Liver (tissue), 9 donors: ENCODE data around the gene XCL1. TPM values are rescaled to one million over a fixed set of nuclear protein-coding genes. Genes with fewer than 3 reads are reported as not detected.

ENCODE experiments used
- DNase-seq: peaks from one replicate; pipeline ENCODE4 v3.0.0-alpha.2; 2017; ENCODE audit warnings: low spot score
- H3K27ac ChIP-seq, 2 donors: one replicate each; pipeline ENCODE4 v1.7.0; 2013; ENCODE audit warnings: inconsistent platforms in 2 of 2, low read length in 2 of 2, control low read depth in 1 of 2, low read depth in 1 of 2, mild to moderate bottlenecking in 1 of 2
- H3K27me3 ChIP-seq, 4 donors: one replicate each; pipeline versions ENCODE4 v1.6.1 to v1.7.0; 2013; ENCODE audit warnings: low read length in 3 of 4, inconsistent platforms in 1 of 4, mild to moderate bottlenecking in 1 of 4, moderate library complexity in 1 of 4; ENCODE audit not compliant: control insufficient read depth in 4 of 4, insufficient read depth in 4 of 4
- H3K36me3 ChIP-seq, 4 donors: one replicate each; pipeline versions ENCODE4 v1.6.1 to v1.7.0; 2013; ENCODE audit warnings: low read length in 3 of 4, mild to moderate bottlenecking in 3 of 4, low read depth in 1 of 4, moderate library complexity in 1 of 4; ENCODE audit not compliant: control insufficient read depth in 4 of 4, insufficient read depth in 3 of 4
- H3K4me1 ChIP-seq, 4 donors: one replicate each; pipeline versions ENCODE4 v1.6.1 to v1.7.0; 2013; ENCODE audit warnings: low read length in 3 of 4, mild to moderate bottlenecking in 3 of 4, moderate library complexity in 1 of 4; ENCODE audit not compliant: control insufficient read depth in 4 of 4, insufficient read depth in 4 of 4
- H3K4me3 ChIP-seq, 3 donors: one replicate each; pipeline versions ENCODE4 v1.6.1 to v1.7.0; 2013; ENCODE audit warnings: low read length in 3 of 3, control low read depth in 1 of 3, low read depth in 1 of 3, mild to moderate bottlenecking in 1 of 3
- H3K9ac ChIP-seq, 2 donors: one replicate each; pipeline ENCODE4 v1.7.0; 2013; ENCODE audit warnings: low read length in 2 of 2, mild to moderate bottlenecking in 2 of 2, moderate library complexity in 2 of 2, control low read depth in 1 of 2, low read depth in 1 of 2
- H3K9me3 ChIP-seq, 4 donors: one replicate each; pipeline versions ENCODE4 v1.6.1 to v1.7.0; 2013; ENCODE audit warnings: low read length in 3 of 4; ENCODE audit not compliant: control insufficient read depth in 4 of 4
- ATF3 ChIP-seq: IDR thresholded peaks from 2 replicates; pipeline ENCODE4 v1.6.1; 2016; ENCODE audit warnings: antibody characterized with exemption
- CTCF ChIP-seq: fragments of 150-350 bp; IDR thresholded peaks from 2 replicates; pipeline ENCODE4 v1.5.1; 2017; ENCODE audit warnings: improper control_type of control experiment, low read depth, low read length; ENCODE audit not compliant: missing input control
- EGR1 ChIP-seq, 2 donors: IDR thresholded peaks; 2 replicates each; pipeline ENCODE4 v1.6.1; 2016 to 2018; ENCODE audit warnings: antibody characterized with exemption in 2 of 2, low read depth in 2 of 2
- FOXA1 ChIP-seq: IDR thresholded peaks from 2 replicates; pipeline ENCODE4 v1.6.1; 2016; ENCODE audit warnings: antibody characterized with exemption
- FOXA2 ChIP-seq: IDR thresholded peaks from 2 replicates; pipeline ENCODE4 v1.6.1; 2016; ENCODE audit warnings: antibody characterized with exemption
- GABPA ChIP-seq, 2 donors: IDR thresholded peaks in 1 of 2; conservative IDR thresholded peaks in 1 of 2; 2 replicates each; pipeline ENCODE4 v1.6.1; 2016; ENCODE audit warnings: antibody characterized with exemption in 2 of 2, mild to moderate bottlenecking in 1 of 2, moderate library complexity in 1 of 2
- HNF4A ChIP-seq, 2 donors: conservative IDR thresholded peaks; 2 replicates each; pipeline ENCODE4 v1.6.1; 2016; ENCODE audit warnings: antibody characterized with exemption in 2 of 2, mild to moderate bottlenecking in 2 of 2
- HNF4G ChIP-seq: IDR thresholded peaks from 2 replicates; pipeline ENCODE4 v1.6.1; 2016; ENCODE audit warnings: antibody characterized with exemption
- JUND ChIP-seq, 2 donors: IDR thresholded peaks; 2 replicates each; pipeline ENCODE4 v1.6.1; 2016; ENCODE audit warnings: antibody characterized with exemption in 2 of 2
- NR2F2 ChIP-seq: IDR thresholded peaks from 2 replicates; pipeline ENCODE4 v1.6.1; 2016; ENCODE audit warnings: antibody characterized with exemption
- RAD21 ChIP-seq, 2 donors: IDR thresholded peaks; 2 replicates each; pipeline ENCODE4 v1.6.1; 2016; ENCODE audit warnings: antibody characterized with exemption in 2 of 2, mild to moderate bottlenecking in 2 of 2
- RXRA ChIP-seq, 2 donors: IDR thresholded peaks; 2 replicates each; pipeline ENCODE4 v1.6.1; 2017 to 2018; ENCODE audit warnings: antibody characterized with exemption in 2 of 2, mild to moderate bottlenecking in 1 of 2
- SP1 ChIP-seq: IDR thresholded peaks from 2 replicates; pipeline ENCODE4 v1.6.1; 2018; ENCODE audit warnings: antibody characterized with exemption, mild to moderate bottlenecking
- TAF1 ChIP-seq: conservative IDR thresholded peaks from 2 replicates; pipeline ENCODE4 v1.6.1; 2016; ENCODE audit warnings: antibody characterized with exemption, mild to moderate bottlenecking
- YY1 ChIP-seq: IDR thresholded peaks from 2 replicates; pipeline ENCODE4 v1.6.1; 2016; ENCODE audit warnings: antibody characterized with exemption, mild to moderate bottlenecking
- WGBS: extraction: QIAGEN DNeasy Blood & Tissue Kit; methylation state at CpG from one replicate; pipeline ENCODE4 v1.1.7; 2013; 5-methylcytosine and 5-hydroxymethylcytosine counted together
- polyA plus RNA-seq, 2 donors: library from polyadenylated mRNA; stranded (reverse) in 1 of 2; unstranded in 1 of 2; fragments of 200-250 nt in 1 of 2; fragments of >200 nt in 1 of 2; fragmentation: Nextera tagmentation in 1 of 2; extraction: Ambion mirVana in 1 of 2; gene quantifications; one replicate each; pipeline versions ENCODE4 v1.2.1 to v1.2.3, GENCODE V29; 2013 to 2015
- total RNA-seq, 2 donors: library from RNA; depleted of rRNA; stranded (reverse); fragments of >200 nt; gene quantifications; one replicate each; pipeline ENCODE4 v1.2.3, GENCODE V29; 2014
- TF ChIP-seq, protein P1 (sequence below): IDR thresholded peaks from 2 replicates; pipeline ENCODE4 v1.6.1; 2016; ENCODE audit warnings: antibody characterized with exemption
- TF ChIP-seq, protein P2 (sequence below): IDR thresholded peaks from 2 replicates; pipeline ENCODE4 v1.6.1; 2016; ENCODE audit warnings: antibody characterized with exemption
- TF ChIP-seq, protein P3 (sequence below): IDR thresholded peaks from 2 replicates; pipeline ENCODE4 v1.6.1; 2016; ENCODE audit warnings: antibody characterized with exemption, mild to moderate bottlenecking
- donor health status: healthy.
- donor health status: healthy.
- donor health status: healthy.
- donor health status: healthy.
- donor health status: healthy.

The XCL1 gene
- total and polyA plus RNA-seq, 4 donors, result 0.17 to 0.33 (median 0.22) TPM

- TF ChIP-seq YY1 (no peak), GABPA (IDR thresholded peaks at IDR 0.05 in 1 of 2, conservative IDR thresholded peaks at IDR 0.05 in 1 of 2) (no peak), FOXA1 (no peak), RXRA (IDR thresholded peaks at IDR 0.05) (no peak), CTCF (no peak)
- TF ChIP-seq, protein P1, sequence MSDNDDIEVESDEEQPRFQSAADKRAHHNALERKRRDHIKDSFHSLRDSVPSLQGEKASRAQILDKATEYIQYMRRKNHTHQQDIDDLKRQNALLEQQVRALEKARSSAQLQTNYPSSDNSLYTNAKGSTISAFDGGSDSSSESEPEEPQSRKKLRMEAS, result no peak
- TF ChIP-seq, protein P2, sequence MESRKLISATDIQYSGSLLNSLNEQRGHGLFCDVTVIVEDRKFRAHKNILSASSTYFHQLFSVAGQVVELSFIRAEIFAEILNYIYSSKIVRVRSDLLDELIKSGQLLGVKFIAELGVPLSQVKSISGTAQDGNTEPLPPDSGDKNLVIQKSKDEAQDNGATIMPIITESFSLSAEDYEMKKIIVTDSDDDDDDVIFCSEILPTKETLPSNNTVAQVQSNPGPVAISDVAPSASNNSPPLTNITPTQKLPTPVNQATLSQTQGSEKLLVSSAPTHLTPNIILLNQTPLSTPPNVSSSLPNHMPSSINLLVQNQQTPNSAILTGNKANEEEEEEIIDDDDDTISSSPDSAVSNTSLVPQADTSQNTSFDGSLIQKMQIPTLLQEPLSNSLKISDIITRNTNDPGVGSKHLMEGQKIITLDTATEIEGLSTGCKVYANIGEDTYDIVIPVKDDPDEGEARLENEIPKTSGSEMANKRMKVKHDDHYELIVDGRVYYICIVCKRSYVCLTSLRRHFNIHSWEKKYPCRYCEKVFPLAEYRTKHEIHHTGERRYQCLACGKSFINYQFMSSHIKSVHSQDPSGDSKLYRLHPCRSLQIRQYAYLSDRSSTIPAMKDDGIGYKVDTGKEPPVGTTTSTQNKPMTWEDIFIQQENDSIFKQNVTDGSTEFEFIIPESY, result no peak
- Histone ChIP-seq H3K9me3 (no peaks in the 10 kb centered on the region), H3K27ac (no peak overlapping the region), H3K36me3 (no peaks in the 10 kb centered on the region), H3K4me3 (no peak overlapping the region), H3K9ac (no peak overlapping the region), H3K4me1 (no peaks in the 10 kb centered on the region), H3K27me3 (no peaks in the 10 kb centered on the region)
- no peak for DNase-seq
Measured at GRCh38 chr1:168628807-168629206, 52.4 kb downstream of the XCL1 start.

GRCh38 chr1:168629466-168629865 lies 53.1 kb downstream of the XCL1 start:
- no peaks in the 10 kb centered on the region for H3K36me3 ChIP-seq
- WGBS, result 96% methylated on average over 1 of the region's 1 CpG
- H3K4me1 ChIP-seq, result no peaks in the 10 kb centered on the region
- H3K27me3 ChIP-seq, result no peaks in the 10 kb centered on the region
- no peak for TF ChIP-seq YY1
- no peak for TF ChIP-seq EGR1 (IDR thresholded peaks at IDR 0.05; ENCODE audit: low read depth in 2 of 2)
- TF ChIP-seq NR2F2, result no peak
- no peak for TF ChIP-seq TAF1
- no peak for TF ChIP-seq FOXA1
- TF ChIP-seq GABPA (IDR thresholded peaks at IDR 0.05 in 1 of 2, conservative IDR thresholded peaks at IDR 0.05 in 1 of 2), result no peak
- TF ChIP-seq, protein P2, result no peak
- TF ChIP-seq HNF4G, result no peak
- no peak for TF ChIP-seq CTCF
- TF ChIP-seq JUND (IDR thresholded peaks at IDR 0.05), result no peak
- no peak for TF ChIP-seq RAD21 (IDR thresholded peaks at IDR 0.05)
- TF ChIP-seq, protein P3, sequence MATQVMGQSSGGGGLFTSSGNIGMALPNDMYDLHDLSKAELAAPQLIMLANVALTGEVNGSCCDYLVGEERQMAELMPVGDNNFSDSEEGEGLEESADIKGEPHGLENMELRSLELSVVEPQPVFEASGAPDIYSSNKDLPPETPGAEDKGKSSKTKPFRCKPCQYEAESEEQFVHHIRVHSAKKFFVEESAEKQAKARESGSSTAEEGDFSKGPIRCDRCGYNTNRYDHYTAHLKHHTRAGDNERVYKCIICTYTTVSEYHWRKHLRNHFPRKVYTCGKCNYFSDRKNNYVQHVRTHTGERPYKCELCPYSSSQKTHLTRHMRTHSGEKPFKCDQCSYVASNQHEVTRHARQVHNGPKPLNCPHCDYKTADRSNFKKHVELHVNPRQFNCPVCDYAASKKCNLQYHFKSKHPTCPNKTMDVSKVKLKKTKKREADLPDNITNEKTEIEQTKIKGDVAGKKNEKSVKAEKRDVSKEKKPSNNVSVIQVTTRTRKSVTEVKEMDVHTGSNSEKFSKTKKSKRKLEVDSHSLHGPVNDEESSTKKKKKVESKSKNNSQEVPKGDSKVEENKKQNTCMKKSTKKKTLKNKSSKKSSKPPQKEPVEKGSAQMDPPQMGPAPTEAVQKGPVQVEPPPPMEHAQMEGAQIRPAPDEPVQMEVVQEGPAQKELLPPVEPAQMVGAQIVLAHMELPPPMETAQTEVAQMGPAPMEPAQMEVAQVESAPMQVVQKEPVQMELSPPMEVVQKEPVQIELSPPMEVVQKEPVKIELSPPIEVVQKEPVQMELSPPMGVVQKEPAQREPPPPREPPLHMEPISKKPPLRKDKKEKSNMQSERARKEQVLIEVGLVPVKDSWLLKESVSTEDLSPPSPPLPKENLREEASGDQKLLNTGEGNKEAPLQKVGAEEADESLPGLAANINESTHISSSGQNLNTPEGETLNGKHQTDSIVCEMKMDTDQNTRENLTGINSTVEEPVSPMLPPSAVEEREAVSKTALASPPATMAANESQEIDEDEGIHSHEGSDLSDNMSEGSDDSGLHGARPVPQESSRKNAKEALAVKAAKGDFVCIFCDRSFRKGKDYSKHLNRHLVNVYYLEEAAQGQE, result no peak
- no peak for TF ChIP-seq SP1
- TF ChIP-seq RXRA (IDR thresholded peaks at IDR 0.05), result no peak
- TF ChIP-seq, protein P1, result no peak
- TF ChIP-seq ATF3, result no peak
- no peak for TF ChIP-seq FOXA2
- no peak for TF ChIP-seq HNF4A (conservative IDR thresholded peaks at IDR 0.05)
- H3K9ac ChIP-seq, result no peak overlapping the region
- H3K27ac ChIP-seq, result no peak overlapping the region
- H3K9me3 ChIP-seq, result no peaks in the 10 kb centered on the region
- no peak for DNase-seq
- no peak overlapping the region for H3K4me3 ChIP-seq
